Activated CD4-positive, alpha-beta T cell treated with anti-CD3 and anti-CD28 coated beads, Interleukin-2, Interleukin-4, amounts not matched to agents 100 ng/mL and 50 ng/mL, durations not matched to agents 16 hours and 8 hours (primary cell): ENCODE measurements around the gene PRL.

Experiments
- DNase-seq: peaks from one replicate; pipeline ENCODE4 v3.0.0-alpha.2; 2020; ENCODE audit warnings: low spot score

PRL gene

GRCh38 chr6:22294301-22294700 is 2.5 kb downstream of the PRL start:
- no peak for DNase-seq

GRCh38 chr6:22290045-22290444 is 6.8 kb downstream of the PRL start:
- no peak for DNase-seq

- DNase-seq, result no peak
Observed at GRCh38 chr6:22288721-22289120, 8.1 kb downstream of the PRL start.

- no peak for DNase-seq
Observed at GRCh38 chr6:22284666-22285065, 12.2 kb downstream of the PRL start.

- no peak for DNase-seq
Observed at GRCh38 chr6:22281341-22282085, 15.3 kb downstream of the PRL start.

- no peak for DNase-seq
Observed at GRCh38 chr6:22279427-22279826, 17.4 kb downstream of the PRL start.

- DNase-seq, result no peak
Observed at GRCh38 chr6:22271081-22271480, 25.8 kb downstream of the PRL start.

GRCh38 chr6:22263748-22264147 is 33.1 kb downstream of the PRL start:
- DNase-seq, result no peak

- no peak for DNase-seq
Observed at GRCh38 chr6:22254886-22255285, 42.0 kb downstream of the PRL start.

GRCh38 chr6:22253955-22254655 is 42.7 kb downstream of the PRL start:
- no peak for DNase-seq

- no peak for DNase-seq
Observed at GRCh38 chr6:22251348-22251747, 45.5 kb downstream of the PRL start.

GRCh38 chr6:22250486-22250885 is 46.4 kb downstream of the PRL start:
- no peak for DNase-seq

GRCh38 chr6:22249711-22250350 is 47.0 kb downstream of the PRL start:
- DNase-seq, result no peak

- DNase-seq, result no peak
Observed at GRCh38 chr6:22248513-22249308, 48.1 kb downstream of the PRL start.

GRCh38 chr6:22247916-22248482 is 48.8 kb downstream of the PRL start:
- no peak for DNase-seq

GRCh38 chr6:22240025-22240424 is 56.8 kb downstream of the PRL start:
- no peak for DNase-seq

GRCh38 chr6:22239261-22239921 is 57.4 kb downstream of the PRL start:
- DNase-seq, result no peak

GRCh38 chr6:22238861-22239260 is 58.0 kb downstream of the PRL start:
- no peak for DNase-seq

GRCh38 chr6:22237526-22237925 is 59.3 kb downstream of the PRL start:
- no peak for DNase-seq
